CD14-positive monocyte (primary cell): Measurements from ENCODE around the gene CTU1. TPM values are rescaled to one million over a fixed set of nuclear protein-coding genes. Genes with fewer than 3 reads are reported as not detected.

Source experiments
- DNase-seq, 3 donors: peaks; one replicate each; pipeline ENCODE4 v3.0.0-alpha.2; 2011 to 2022
- H2AFZ ChIP-seq: 2 replicates; pipeline ENCODE4 v1.6.0; 2012; ENCODE audit warnings: mild to moderate bottlenecking, low read depth, low read length, inconsistent platforms; ENCODE audit not compliant: insufficient read depth, poor library complexity, severe bottlenecking
- H3K27ac ChIP-seq, 2 donors: 1 replicate in 1 of 2; 2 replicates in 1 of 2; pipeline ENCODE4 v1.5.1; 2012 to 2013; ENCODE audit warnings: low read length in 2 of 2, control low read depth in 1 of 2, inconsistent platforms in 1 of 2, low read depth in 1 of 2, mild to moderate bottlenecking in 1 of 2
- H3K27me3 ChIP-seq, 2 donors: one replicate each; pipeline versions ENCODE4 v1.6.0 to v1.6.1; 2011 to 2013; ENCODE audit warnings: low read length in 2 of 2; ENCODE audit not compliant: control insufficient read depth in 2 of 2, insufficient read depth in 2 of 2
- H3K36me3 ChIP-seq, 2 donors: replicated peaks in 1 of 2; 1 replicate in 1 of 2; 2 replicates in 1 of 2; pipeline versions ENCODE4 v1.5.1 to v1.6.1; 2012 to 2013; ENCODE audit warnings: low read length in 2 of 2, control low read depth in 1 of 2, inconsistent platforms in 1 of 2, mild to moderate bottlenecking in 1 of 2; ENCODE audit not compliant: insufficient read depth in 2 of 2, control insufficient read depth in 1 of 2
- H3K4me1 ChIP-seq, 2 donors: 1 replicate in 1 of 2; 2 replicates in 1 of 2; pipeline versions ENCODE4 v1.5.1 to v1.6.1; 2012 to 2013; ENCODE audit warnings: low read length in 2 of 2, control low read depth in 1 of 2, inconsistent platforms in 1 of 2, mild to moderate bottlenecking in 1 of 2, moderate library complexity in 1 of 2; ENCODE audit not compliant: insufficient read depth in 2 of 2, control insufficient read depth in 1 of 2
- H3K4me2 ChIP-seq: replicated peaks from 2 replicates; pipeline ENCODE3; 2012; ENCODE audit warnings: low read length, moderate library complexity, mild to moderate bottlenecking; ENCODE audit not compliant: poor library complexity, severe bottlenecking; ENCODE audit errors: extremely low read depth
- H3K4me3 ChIP-seq, 3 experiments: fragments of 200-600 bp in 1 of 3; sonication (generic) in 1 of 3; replicated peaks in 1 of 3; 1 replicate in 2 of 3; 2 replicates in 1 of 3; pipeline ENCODE4 v1.5.1; 2011 to 2013; ENCODE audit warnings: low read length in 3 of 3, mild to moderate bottlenecking in 3 of 3, control low read depth in 2 of 3, low read depth in 2 of 3, inconsistent platforms in 1 of 3, moderate library complexity in 1 of 3
- H3K79me2 ChIP-seq: 2 replicates; pipeline ENCODE4 v1.6.0; 2012; ENCODE audit warnings: mild to moderate bottlenecking, control low read depth, inconsistent platforms, low read length, moderate library complexity; ENCODE audit not compliant: insufficient read depth
- H3K9ac ChIP-seq: 2 replicates; pipeline ENCODE4 v1.6.0; 2017; ENCODE audit warnings: low read length, mild to moderate bottlenecking; ENCODE audit not compliant: insufficient read depth, poor library complexity, severe bottlenecking
- H3K9me3 ChIP-seq, 2 donors: replicated peaks in 1 of 2; 1 replicate in 1 of 2; 2 replicates in 1 of 2; pipeline versions ENCODE4 v1.5.1 to v1.6.1; 2012 to 2013; ENCODE audit warnings: low read length in 2 of 2, control low read depth in 1 of 2; ENCODE audit not compliant: control insufficient read depth in 1 of 2, insufficient read depth in 1 of 2
- H4K20me1 ChIP-seq: 2 replicates; pipeline ENCODE4 v1.6.0; 2012; ENCODE audit warnings: mild to moderate bottlenecking, low read length, control low read depth, moderate library complexity; ENCODE audit not compliant: insufficient read depth
- H3K27ac Mint-ChIP-seq, 7 donors: one replicate each; pipeline ENCODE4 v1.8.0; 2020; ENCODE audit warnings: mild to moderate bottlenecking in 7 of 7, mixed read lengths in 7 of 7, moderate library complexity in 6 of 7, inconsistent platforms in 2 of 7
- H3K27me3 Mint-ChIP-seq, 3 donors: one replicate each; pipeline ENCODE4 v1.8.0; 2021 to 2022; ENCODE audit warnings: low read depth in 3 of 3, mild to moderate bottlenecking in 3 of 3, mixed read lengths in 3 of 3, moderate library complexity in 3 of 3, inconsistent platforms in 1 of 3
- H3K36me3 Mint-ChIP-seq, 2 donors: one replicate each; pipeline ENCODE4 v1.8.0; 2020; ENCODE audit warnings: mixed read lengths in 2 of 2, inconsistent platforms in 1 of 2, mild to moderate bottlenecking in 1 of 2
- H3K4me1 Mint-ChIP-seq: one replicate; pipeline ENCODE4 v1.8.0; 2020; ENCODE audit warnings: mild to moderate bottlenecking, mixed read lengths
- H3K4me3 Mint-ChIP-seq, 2 donors: one replicate each; pipeline ENCODE4 v1.8.0; 2020; ENCODE audit warnings: mild to moderate bottlenecking in 2 of 2, mixed read lengths in 2 of 2, moderate library complexity in 1 of 2
- H3K9me3 Mint-ChIP-seq, 7 donors: one replicate each; pipeline ENCODE4 v1.8.0; 2020 to 2022; ENCODE audit warnings: mixed read lengths in 7 of 7, mild to moderate bottlenecking in 6 of 7, moderate library complexity in 6 of 7, inconsistent platforms in 2 of 7
- WGBS: methylation state at CpG from one replicate; pipeline ENCODE4 v1.1.5; 2013; ENCODE audit warnings: missing lambda C conversion rate; ENCODE audit not compliant: insufficient coverage; 5-methylcytosine and 5-hydroxymethylcytosine counted together
- intact Hi-C, 2 donors: fragments of 100-400 bp; cut with micrococcal nuclease; formaldehyde crosslinking; loops; one replicate each; pipeline versions ENCODE4 v1.15.0 to v1.15.1; 2023
- polyA plus RNA-seq, 3 donors: library from polyadenylated mRNA; depleted of rRNA in 1 of 3; unstranded in 2 of 3; stranded (reverse) in 1 of 3; fragments of 300-500 nt in 2 of 3; fragments of >200 nt in 1 of 3; fragmentation: Illumina TruSeq in 2 of 3; gene quantifications; 1 replicate in 2 of 3; 2 replicates in 1 of 3; pipeline ENCODE4 v1.2.3, GENCODE V29; 2012 to 2021
- TF ChIP-seq, protein P1 (sequence below): fragments of 200-600 bp; IDR thresholded peaks from one replicate; pipeline ENCODE4 v1.8.0; 2022; ENCODE audit warnings: antibody characterized with exemption, mild to moderate bottlenecking

Gene CTU1
- polyA plus RNA-seq, 3 donors, result 0.75 to 3.0 (median 2.9) TPM

DNA sequence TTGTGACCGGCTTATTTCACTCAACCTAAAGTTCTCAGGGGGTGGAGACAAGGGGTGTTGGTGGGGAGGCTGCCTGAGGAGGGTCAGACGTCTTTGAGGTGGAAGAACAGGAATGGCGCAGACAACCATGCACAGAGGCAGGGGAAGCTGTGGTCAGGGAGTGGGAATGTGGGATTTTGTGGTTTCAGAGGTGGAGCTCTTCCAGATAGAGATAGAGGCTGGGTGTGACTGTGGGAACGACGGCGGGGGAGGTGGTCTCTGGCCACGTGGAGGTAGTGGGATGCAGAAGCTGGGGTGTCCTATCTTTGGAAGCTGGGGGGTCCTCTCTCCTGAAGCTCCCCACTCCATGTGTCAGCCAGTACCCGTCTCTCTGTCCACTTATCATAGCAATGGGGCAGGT is 17.7 kb downstream of the CTU1 start:
- no peak overlapping the region for H3K4me2 ChIP-seq
- H3K27me3 Mint-ChIP-seq, result peaks cover 8 to 18% (median 13%) of the 10 kb centered on the region in 3 donors
- no peaks in the 10 kb centered on the region for H3K79me2 ChIP-seq
- H3K4me3 Mint-ChIP-seq, result no peak overlapping the region
- WGBS, result 52% methylated on average over 3 of the region's 8 CpGs
- DNase-seq, result no peak
- no peak overlapping the region for H3K9ac ChIP-seq
- H3K4me3 ChIP-seq, result no peak overlapping the region
- H3K4me1 Mint-ChIP-seq, result no peaks in the 10 kb centered on the region
- H3K4me1 ChIP-seq, result no peaks in the 10 kb centered on the region
- no peaks in the 10 kb centered on the region for H4K20me1 ChIP-seq
- no peaks in the 10 kb centered on the region for H3K36me3 ChIP-seq
- intact Hi-C loops, result no loop called here
- H3K27ac Mint-ChIP-seq, result peak overlapping the region in 1 of 7 donors; percentile 12
- no peak overlapping the region for H2AFZ ChIP-seq
- no peaks in the 10 kb centered on the region for H3K9me3 Mint-ChIP-seq
- no peak overlapping the region for H3K27ac ChIP-seq
- TF ChIP-seq, protein P1, sequence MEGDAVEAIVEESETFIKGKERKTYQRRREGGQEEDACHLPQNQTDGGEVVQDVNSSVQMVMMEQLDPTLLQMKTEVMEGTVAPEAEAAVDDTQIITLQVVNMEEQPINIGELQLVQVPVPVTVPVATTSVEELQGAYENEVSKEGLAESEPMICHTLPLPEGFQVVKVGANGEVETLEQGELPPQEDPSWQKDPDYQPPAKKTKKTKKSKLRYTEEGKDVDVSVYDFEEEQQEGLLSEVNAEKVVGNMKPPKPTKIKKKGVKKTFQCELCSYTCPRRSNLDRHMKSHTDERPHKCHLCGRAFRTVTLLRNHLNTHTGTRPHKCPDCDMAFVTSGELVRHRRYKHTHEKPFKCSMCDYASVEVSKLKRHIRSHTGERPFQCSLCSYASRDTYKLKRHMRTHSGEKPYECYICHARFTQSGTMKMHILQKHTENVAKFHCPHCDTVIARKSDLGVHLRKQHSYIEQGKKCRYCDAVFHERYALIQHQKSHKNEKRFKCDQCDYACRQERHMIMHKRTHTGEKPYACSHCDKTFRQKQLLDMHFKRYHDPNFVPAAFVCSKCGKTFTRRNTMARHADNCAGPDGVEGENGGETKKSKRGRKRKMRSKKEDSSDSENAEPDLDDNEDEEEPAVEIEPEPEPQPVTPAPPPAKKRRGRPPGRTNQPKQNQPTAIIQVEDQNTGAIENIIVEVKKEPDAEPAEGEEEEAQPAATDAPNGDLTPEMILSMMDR, result no peak
- peaks cover 0 to 4% of the 10 kb centered on the region in 2 donors for H3K36me3 Mint-ChIP-seq
- H3K9me3 ChIP-seq, result no peaks in the 10 kb centered on the region
- no peaks in the 10 kb centered on the region for H3K27me3 ChIP-seq

DNA sequence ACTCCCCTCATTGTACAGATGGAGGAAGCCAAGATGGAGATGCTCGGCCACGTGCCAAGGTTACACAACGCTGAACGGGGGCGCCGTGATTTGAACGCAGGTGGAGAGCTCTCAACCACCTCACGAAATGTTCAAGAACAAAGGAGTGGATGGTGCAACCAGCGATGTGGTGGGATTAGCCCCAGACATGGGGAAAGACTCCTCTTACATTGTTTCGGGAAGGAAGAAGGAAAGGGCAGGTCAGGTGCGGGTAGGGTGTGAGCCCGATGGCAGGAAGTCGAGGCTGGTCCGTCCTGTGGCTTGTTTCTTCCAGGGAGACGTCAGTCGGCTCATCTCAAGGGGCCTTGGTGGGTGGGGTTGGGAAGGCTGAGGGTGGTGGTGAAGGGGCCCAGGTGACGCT is 18.4 kb downstream of the CTU1 start:
- no peaks in the 10 kb centered on the region for H3K4me1 ChIP-seq
- no peaks in the 10 kb centered on the region for H4K20me1 ChIP-seq
- no peak overlapping the region for H3K4me2 ChIP-seq
- H3K27me3 ChIP-seq, result no peaks in the 10 kb centered on the region
- Mint-ChIP-seq H3K27me3 (peaks cover 8 to 18% (median 13%) of the 10 kb centered on the region in 3 donors), H3K9me3 (no peaks in the 10 kb centered on the region), H3K36me3 (no peaks in the 10 kb centered on the region), H3K27ac (no peak overlapping the region), H3K4me1 (no peaks in the 10 kb centered on the region), H3K4me3 (no peak overlapping the region)
- TF ChIP-seq, protein P1, result no peak
- DNase-seq, result no peak
- no peak overlapping the region for H3K4me3 ChIP-seq
- H3K79me2 ChIP-seq, result no peaks in the 10 kb centered on the region
- H3K9ac ChIP-seq, result no peak overlapping the region
- 88% methylated on average over 16 of the region's 17 CpGs for WGBS
- no peaks in the 10 kb centered on the region for H3K9me3 ChIP-seq
- intact Hi-C loops, result no loop called here
- H2AFZ ChIP-seq, result no peak overlapping the region
- H3K36me3 ChIP-seq, result no peaks in the 10 kb centered on the region
- H3K27ac ChIP-seq, result no peak overlapping the region
